Hepatocyte (in vitro differentiated cells): ENCODE data around the gene ZBTB7C.

Source experiments
- CTCF ChIP-seq: fragments of 200-600 bp; sonication (generic); IDR thresholded peaks from 2 replicates; pipeline ENCODE4 v1.5.1; 2016; ENCODE audit warnings: antibody characterized with exemption, mild to moderate bottlenecking; ENCODE audit not compliant: poor library complexity
- EZH2 ChIP-seq: fragments of 200-600 bp; sonication (generic); IDR thresholded peaks from 2 replicates; pipeline ENCODE4 v1.6.1; 2016; ENCODE audit warnings: antibody characterized with exemption, mild to moderate bottlenecking, borderline replicate concordance
- EZH2phosphoT487 ChIP-seq: fragments of 200-600 bp; sonication (generic); IDR thresholded peaks from one replicate; pipeline ENCODE4 v1.6.1; 2018; ENCODE audit warnings: antibody characterized with exemption, mild to moderate bottlenecking, low read depth, moderate library complexity; ENCODE audit not compliant: unreplicated experiment, severe bottlenecking

GRCh38 chr18:48105317-48105716, 303.9 kb downstream of the ZBTB7C start:
- no peak for TF ChIP-seq EZH2phosphoT487
- TF ChIP-seq CTCF: no peak
- TF ChIP-seq EZH2: no peak
